GM12878 (cell line): ENCODE measurements around the gene TBCB.

Experiments
- E4F1 ChIP-seq: fragments of 450-650 bp; IDR thresholded peaks from 2 replicates; pipeline ENCODE4 v1.6.1; 2018; ENCODE audit warnings: borderline replicate concordance, mild to moderate bottlenecking; ENCODE audit not compliant: partially characterized antibody
- EP300 ChIP-seq, 2 experiments: fragments of 150-350 bp in 1 of 2; IDR thresholded peaks; 2 replicates each; pipeline ENCODE4 v1.6.1; 2011 to 2012; ENCODE audit warnings: low read depth in 2 of 2, low read length in 2 of 2, borderline replicate concordance in 1 of 2, improper control_type of control experiment in 1 of 2, inconsistent platforms in 1 of 2; ENCODE audit not compliant: control insufficient read depth in 1 of 2
- FOXM1 ChIP-seq: IDR thresholded peaks from 2 replicates; pipeline ENCODE4 v1.6.1; 2012; ENCODE audit warnings: low read depth, mild to moderate bottlenecking, inconsistent platforms, low read length, moderate library complexity
- NFYB ChIP-seq: IDR thresholded peaks from 2 replicates; pipeline ENCODE4 v1.6.1; 2011; ENCODE audit warnings: low read depth, mild to moderate bottlenecking, low read length, improper control_type of control experiment, moderate library complexity; ENCODE audit not compliant: insufficient read depth
- RFX5 ChIP-seq: IDR thresholded peaks from 2 replicates; pipeline ENCODE4 v1.6.1; 2011; ENCODE audit warnings: low read depth, low read length, improper control_type of control experiment
- SP1 ChIP-seq: IDR thresholded peaks from one replicate; pipeline ENCODE4 v1.6.1; 2011; ENCODE audit warnings: low read depth, low read length
- TF ChIP-seq, protein P1 (sequence below), 3 experiments: IDR thresholded peaks in 2 of 3; conservative IDR thresholded peaks in 1 of 3; 2 replicates each; pipeline ENCODE4 v1.5.1; 2011; ENCODE audit warnings: low read depth in 3 of 3, low read length in 3 of 3, mild to moderate bottlenecking in 3 of 3, control low read depth in 2 of 3, moderate library complexity in 2 of 3, inconsistent platforms in 1 of 3, mixed read lengths in 1 of 3; ENCODE audit not compliant: control insufficient read depth in 2 of 3, insufficient read depth in 1 of 3; ENCODE audit errors: extremely low read depth in 1 of 3
- TF ChIP-seq, protein P2 (sequence below): fragments of 450-650 bp; formaldehyde crosslinking; IDR thresholded peaks from 2 replicates; pipeline ENCODE4 v1.5.0; 2022; ENCODE audit warnings: mild to moderate bottlenecking, missing genetic modification characterization

DNA sequence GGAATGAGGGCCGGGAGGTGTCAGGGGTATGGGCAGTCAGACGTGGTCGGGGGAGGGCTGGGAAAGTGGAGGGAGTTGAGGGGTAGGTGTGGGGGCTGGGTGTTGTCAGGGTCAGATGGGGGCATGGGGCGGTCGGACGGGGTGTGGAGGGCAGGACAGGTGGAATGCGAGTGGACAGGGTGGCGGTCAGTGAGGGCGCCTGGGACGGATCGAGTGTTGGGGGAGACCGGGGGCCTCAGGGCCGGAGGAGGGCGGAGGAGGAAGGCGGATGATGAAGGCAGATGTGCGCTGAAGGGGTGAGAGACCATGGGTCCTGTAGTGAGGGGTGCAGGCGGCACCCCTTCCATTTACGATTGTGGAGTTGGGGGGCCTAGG, 5.7 kb downstream of the TBCB start:
- TF ChIP-seq, protein P1, sequence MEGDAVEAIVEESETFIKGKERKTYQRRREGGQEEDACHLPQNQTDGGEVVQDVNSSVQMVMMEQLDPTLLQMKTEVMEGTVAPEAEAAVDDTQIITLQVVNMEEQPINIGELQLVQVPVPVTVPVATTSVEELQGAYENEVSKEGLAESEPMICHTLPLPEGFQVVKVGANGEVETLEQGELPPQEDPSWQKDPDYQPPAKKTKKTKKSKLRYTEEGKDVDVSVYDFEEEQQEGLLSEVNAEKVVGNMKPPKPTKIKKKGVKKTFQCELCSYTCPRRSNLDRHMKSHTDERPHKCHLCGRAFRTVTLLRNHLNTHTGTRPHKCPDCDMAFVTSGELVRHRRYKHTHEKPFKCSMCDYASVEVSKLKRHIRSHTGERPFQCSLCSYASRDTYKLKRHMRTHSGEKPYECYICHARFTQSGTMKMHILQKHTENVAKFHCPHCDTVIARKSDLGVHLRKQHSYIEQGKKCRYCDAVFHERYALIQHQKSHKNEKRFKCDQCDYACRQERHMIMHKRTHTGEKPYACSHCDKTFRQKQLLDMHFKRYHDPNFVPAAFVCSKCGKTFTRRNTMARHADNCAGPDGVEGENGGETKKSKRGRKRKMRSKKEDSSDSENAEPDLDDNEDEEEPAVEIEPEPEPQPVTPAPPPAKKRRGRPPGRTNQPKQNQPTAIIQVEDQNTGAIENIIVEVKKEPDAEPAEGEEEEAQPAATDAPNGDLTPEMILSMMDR (IDR thresholded peaks at IDR 0.05 in 2 of 3, conservative IDR thresholded peaks at IDR 0.05 in 1 of 3; ENCODE audit: control insufficient read depth in 2 of 3, extremely low read depth in 1 of 3, insufficient read depth in 1 of 3, low read depth in 3 of 3, low read length in 3 of 3) = no peak
- TF ChIP-seq EP300 (IDR thresholded peaks at IDR 0.05; ENCODE audit: borderline replicate concordance in 1 of 2, control insufficient read depth in 1 of 2, low read depth in 2 of 2, low read length in 2 of 2) (no peak), E4F1 (no peak), SP1 (no peak), NFYB (no peak), FOXM1 (no peak), RFX5 (no peak)
- TF ChIP-seq, protein P2, sequence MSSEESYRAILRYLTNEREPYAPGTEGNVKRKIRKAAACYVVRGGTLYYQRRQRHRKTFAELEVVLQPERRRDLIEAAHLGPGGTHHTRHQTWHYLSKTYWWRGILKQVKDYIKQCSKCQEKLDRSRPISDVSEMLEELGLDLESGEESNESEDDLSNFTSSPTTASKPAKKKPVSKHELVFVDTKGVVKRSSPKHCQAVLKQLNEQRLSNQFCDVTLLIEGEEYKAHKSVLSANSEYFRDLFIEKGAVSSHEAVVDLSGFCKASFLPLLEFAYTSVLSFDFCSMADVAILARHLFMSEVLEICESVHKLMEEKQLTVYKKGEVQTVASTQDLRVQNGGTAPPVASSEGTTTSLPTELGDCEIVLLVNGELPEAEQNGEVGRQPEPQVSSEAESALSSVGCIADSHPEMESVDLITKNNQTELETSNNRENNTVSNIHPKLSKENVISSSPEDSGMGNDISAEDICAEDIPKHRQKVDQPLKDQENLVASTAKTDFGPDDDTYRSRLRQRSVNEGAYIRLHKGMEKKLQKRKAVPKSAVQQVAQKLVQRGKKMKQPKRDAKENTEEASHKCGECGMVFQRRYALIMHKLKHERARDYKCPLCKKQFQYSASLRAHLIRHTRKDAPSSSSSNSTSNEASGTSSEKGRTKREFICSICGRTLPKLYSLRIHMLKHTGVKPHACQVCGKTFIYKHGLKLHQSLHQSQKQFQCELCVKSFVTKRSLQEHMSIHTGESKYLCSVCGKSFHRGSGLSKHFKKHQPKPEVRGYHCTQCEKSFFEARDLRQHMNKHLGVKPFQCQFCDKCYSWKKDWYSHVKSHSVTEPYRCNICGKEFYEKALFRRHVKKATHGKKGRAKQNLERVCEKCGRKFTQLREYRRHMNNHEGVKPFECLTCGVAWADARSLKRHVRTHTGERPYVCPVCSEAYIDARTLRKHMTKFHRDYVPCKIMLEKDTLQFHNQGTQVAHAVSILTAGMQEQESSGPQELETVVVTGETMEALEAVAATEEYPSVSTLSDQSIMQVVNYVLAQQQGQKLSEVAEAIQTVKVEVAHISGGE (CRISPR knock-in tag) = no peak
